HG03097 (cell line): ENCODE data around the gene XRCC2.
A peak's percentile ranks its signal among the peaks of the same experiment; 100 is the strongest.
"Not testable (repeated sequence)": the region's sequence is repeated elsewhere in the genome, so short reads cannot be mapped to it uniquely, and the experiment has no call there.

Experiments
- ATAC-seq: cut with Tn5 transposase; IDR thresholded peaks from one replicate; pipeline ENCODE4 v1.9.1; 2021; ENCODE audit not compliant: unreplicated experiment, low FRiP score

Gene XRCC2

GRCh38 chr7:152675759-152676636 is at the start of gene XRCC2:
Gene XRCC2, minus strand, starts transcription at chr7:152676141. Its CDS starts 62 bp downstream, at chr7:152676079.
- ATAC-seq, result peak; percentile 90

- ATAC-seq, result no peak
These were observed 47.4 kb upstream of the XRCC2 start for GRCh38 chr7:152723364-152723763.

- not testable (repeated sequence) for ATAC-seq
These were observed 36.6 kb upstream of the XRCC2 start for GRCh38 chr7:152712412-152713042.

DNA sequence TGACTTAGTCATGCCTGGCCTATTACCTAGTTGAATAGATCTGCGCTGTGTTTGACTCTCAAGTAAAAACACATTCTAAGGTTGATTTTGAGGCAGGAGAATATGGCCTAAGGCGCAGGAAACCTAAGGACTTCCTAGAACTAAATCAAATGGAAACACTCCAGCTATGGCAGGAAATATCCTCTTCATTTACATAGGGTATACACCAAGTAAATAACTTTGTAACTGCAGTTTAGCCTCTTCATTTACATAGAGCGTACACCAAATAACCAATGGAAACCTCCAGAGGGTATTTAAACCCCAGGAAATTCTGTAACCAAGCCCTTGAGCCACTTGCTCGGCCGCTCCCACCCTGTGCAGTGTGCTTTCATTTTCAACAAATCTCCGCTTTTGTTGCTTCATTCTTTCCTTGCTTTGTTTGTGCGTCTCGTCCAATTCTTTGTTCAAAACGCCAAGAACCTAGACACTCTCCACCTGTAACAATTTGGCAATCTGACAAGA is 35.6 kb upstream of the XRCC2 start:
- ATAC-seq, result no peak

DNA sequence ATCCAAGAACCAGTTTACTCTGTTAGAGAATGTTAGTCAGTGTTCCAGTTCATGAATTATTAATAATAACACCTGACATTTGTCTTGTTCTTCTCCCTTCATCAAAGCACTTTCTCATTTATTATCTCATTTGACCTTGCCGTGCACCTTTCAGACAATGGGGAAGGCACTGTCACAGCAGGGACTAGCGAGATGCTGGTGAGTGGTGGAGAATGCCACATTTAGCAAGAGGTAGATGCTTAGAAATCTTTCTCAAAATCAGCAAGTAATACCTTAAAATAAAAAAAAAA is 34.2 kb upstream of the XRCC2 start:
- ATAC-seq, result no peak

- no peak for ATAC-seq
These were observed 33.6 kb upstream of the XRCC2 start for GRCh38 chr7:152709287-152710152.

- no peak for ATAC-seq
These were observed 28.9 kb upstream of the XRCC2 start for GRCh38 chr7:152704796-152705384.

- ATAC-seq, result no peak
These were observed 23.1 kb upstream of the XRCC2 start for GRCh38 chr7:152699079-152699478.

- ATAC-seq, result not testable (repeated sequence)
These were observed 21.5 kb upstream of the XRCC2 start for GRCh38 chr7:152697268-152697974.

DNA sequence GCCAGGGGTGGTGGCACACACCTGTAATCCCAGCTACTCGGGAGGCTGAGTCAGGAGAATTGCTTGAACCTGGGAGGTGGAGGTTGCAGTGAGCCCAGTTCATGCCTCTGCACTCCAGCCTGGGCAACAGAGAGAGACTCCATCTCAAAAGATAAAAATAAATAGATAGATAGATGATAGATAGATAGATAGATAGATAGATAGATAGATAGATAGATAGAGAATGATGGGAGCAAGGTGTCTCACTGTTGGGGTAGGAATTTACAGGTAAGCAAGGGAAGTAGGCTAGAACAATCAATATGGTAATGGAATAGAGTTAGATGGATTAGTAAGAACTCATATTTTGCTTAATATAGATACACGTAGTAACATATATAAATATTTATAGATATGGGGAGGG is 16.3 kb upstream of the XRCC2 start:
- not testable (repeated sequence) for ATAC-seq

DNA sequence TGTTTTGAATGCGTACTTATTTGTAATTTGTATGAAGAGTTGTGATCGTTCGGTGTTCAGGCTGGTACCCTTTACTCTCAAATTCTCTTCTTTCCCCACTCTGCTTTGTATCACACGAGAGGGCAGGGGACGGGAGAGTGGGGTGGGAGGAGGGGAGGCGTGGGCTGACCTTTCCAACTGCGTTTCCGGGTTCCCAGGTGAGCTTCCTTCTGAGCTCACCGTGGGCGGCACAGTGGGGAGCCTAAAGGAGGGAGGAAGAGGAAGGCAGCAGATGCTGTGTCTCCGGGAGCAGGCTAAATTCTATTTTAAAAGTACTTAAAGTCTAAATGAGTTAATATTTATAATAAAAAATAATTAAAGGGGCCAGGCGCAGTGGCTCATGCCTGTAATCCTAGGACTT is 7.4 kb upstream of the XRCC2 start:
- ATAC-seq, result no peak

DNA sequence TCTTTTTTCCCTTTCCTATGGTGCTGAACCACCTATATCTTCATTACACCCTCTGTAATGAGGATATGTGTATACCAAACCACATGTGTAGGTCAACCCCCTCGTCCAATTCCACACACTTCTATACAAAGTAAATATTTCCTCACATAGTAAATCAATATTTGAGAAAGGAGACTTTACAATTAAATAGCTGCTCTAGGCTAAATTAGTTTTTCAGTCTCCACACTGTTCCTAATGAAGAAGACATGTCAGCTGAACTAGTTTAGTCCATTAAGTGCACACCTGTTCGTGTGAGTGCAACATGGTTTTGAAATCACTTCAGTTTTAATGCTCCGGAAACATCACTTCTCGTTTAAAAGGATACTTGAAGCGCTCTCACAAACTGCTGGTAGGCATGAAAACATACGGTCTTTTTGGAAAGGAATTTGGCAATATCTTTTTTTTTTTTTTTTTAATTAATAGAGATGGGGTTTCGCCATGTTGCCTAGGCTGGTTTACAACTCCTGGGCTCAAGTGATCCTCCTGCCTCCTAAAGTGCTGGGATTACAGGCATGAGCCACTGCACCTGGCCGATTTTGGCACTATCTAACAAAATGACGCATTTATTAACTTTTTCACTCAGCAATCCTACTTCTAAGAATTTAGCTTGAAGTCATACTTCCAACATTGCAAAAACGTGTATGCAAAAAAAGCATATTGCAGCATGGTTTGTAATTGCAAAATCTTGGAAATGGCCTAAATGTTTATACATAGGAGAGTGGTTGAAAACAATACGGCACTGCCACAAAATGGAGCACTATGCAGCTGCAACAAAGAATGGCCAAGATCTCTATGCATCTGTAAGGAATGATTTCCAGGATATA is 2.1 kb upstream of the XRCC2 start:
- no peak for ATAC-seq

GRCh38 chr7:152674860-152675758 is 832 bp downstream of the XRCC2 start:
- ATAC-seq, result peak; percentile 17

GRCh38 chr7:152673897-152674296 is 2.0 kb downstream of the XRCC2 start:
- ATAC-seq, result no peak

- ATAC-seq, result no peak
These were observed 3.3 kb downstream of the XRCC2 start for GRCh38 chr7:152672626-152673025.

GRCh38 chr7:152669758-152670157 is 6.2 kb downstream of the XRCC2 start:
- no peak for ATAC-seq

DNA sequence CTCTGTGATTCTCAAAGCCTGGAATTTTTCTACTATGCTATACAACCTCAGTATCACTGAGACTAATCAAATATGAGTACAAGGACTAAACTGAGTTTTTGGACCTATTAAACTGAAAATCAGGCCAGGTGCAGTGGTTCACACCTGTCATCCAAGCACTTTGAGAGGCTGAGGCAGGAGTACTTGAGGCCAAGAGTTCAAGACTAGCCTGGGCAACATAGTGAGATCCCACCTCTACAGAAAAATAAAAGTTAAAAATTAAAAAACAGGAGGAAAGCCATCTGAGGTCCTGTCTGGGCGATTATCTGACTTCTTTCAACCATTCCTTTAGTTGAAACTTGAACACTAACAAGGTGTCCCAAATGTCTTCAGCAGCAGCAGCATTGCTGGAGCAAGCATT is 7.0 kb downstream of the XRCC2 start:
- no peak for ATAC-seq

DNA sequence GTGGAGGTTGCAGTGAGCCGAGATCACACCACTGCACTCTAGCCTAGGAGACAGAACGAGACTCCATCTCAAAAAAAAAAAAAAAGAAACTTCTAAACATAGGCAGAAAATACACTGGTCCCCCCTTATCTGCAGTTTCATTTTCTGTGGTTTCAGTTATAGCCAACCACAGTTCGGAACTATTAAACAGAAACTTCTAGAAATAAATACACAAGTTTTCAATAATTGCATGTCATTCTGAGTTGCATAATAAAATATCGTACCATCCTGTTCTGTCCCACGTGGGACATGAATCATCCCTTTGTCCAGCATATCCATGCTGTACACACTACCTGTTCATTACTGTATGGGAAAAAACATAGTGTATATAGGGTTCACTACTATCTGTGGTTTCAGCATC is 8.0 kb downstream of the XRCC2 start:
- no peak for ATAC-seq
